H1 (cell line): Measurements from ENCODE around the gene ELOVL2. TPM values are rescaled to one million over a fixed set of nuclear protein-coding genes. Genes with fewer than 3 reads are reported as not detected.

Source experiments
- CTCF ChIA-PET: fragments of 300-600 bp; sonication (Branson Sonifier 250); formaldehyde crosslinking; loops from one replicate; lab custom pipeline; 2021; ENCODE audit not compliant: partially characterized antibody; lab: Charles Lee
- POLR2A ChIA-PET: fragments of 300-600 bp; sonication (Branson Sonifier 250); formaldehyde crosslinking; loops from one replicate; lab custom pipeline; 2021; ENCODE audit warnings: inconsistent platforms; ENCODE audit not compliant: partially characterized antibody; lab: Charles Lee
- DNase-seq, 2 experiments: peaks; one replicate each; pipeline versions ENCODE4 v3.0.0 to v3.0.0-alpha.2; 2010 to 2022; ENCODE audit warnings: low spot score in 2 of 2, low read depth in 1 of 2, mixed read lengths in 1 of 2
- FAIRE-seq: peaks from 2 replicates; lab custom pipeline; 2011; peaks lifted over from hg19 to GRCh38; lab: Jason Lieb, UNC
- H2AFZ ChIP-seq: 2 replicates; pipeline ENCODE4 v1.8.1; 2012; ENCODE audit warnings: low read length, inconsistent platforms
- H2AK5ac ChIP-seq: 2 replicates; pipeline ENCODE4 v1.6.1; 2013; ENCODE audit warnings: low read depth, low read length
- H2BK120ac ChIP-seq: replicated peaks from 2 replicates; pipeline ENCODE3; 2013; ENCODE audit warnings: low read depth, low read length, inconsistent platforms
- H2BK12ac ChIP-seq: 2 replicates; pipeline ENCODE4 v1.6.1; 2013; ENCODE audit warnings: low read depth, low read length
- H2BK15ac ChIP-seq: 2 replicates; pipeline ENCODE4 v1.6.1; 2013; ENCODE audit warnings: low read length
- H2BK20ac ChIP-seq: 2 replicates; pipeline ENCODE4 v1.6.1; 2013; ENCODE audit warnings: low read length
- H2BK5ac ChIP-seq: 2 replicates; pipeline ENCODE4 v1.6.1; 2013; ENCODE audit warnings: low read depth, low read length
- H3K14ac ChIP-seq: 2 replicates; pipeline ENCODE4 v1.6.1; 2013; ENCODE audit warnings: inconsistent platforms; ENCODE audit not compliant: insufficient read length
- H3K18ac ChIP-seq: 2 replicates; pipeline ENCODE4 v1.6.1; 2013; ENCODE audit warnings: low read length; ENCODE audit errors: extremely low read depth
- H3K23ac ChIP-seq: 2 replicates; pipeline ENCODE4 v1.6.1; 2013; ENCODE audit warnings: inconsistent platforms; ENCODE audit not compliant: insufficient read length
- H3K23me2 ChIP-seq: 2 replicates; pipeline ENCODE4 v1.6.1; 2013; ENCODE audit warnings: low read depth, low read length
- H3K27ac ChIP-seq: 2 replicates; pipeline ENCODE4 v1.6.1; 2011; ENCODE audit warnings: low read depth, low read length, inconsistent platforms
- H3K27me3 ChIP-seq, 4 experiments: replicated peaks in 1 of 4; 1 replicate in 1 of 4; 2 replicates in 3 of 4; pipeline versions ENCODE4 v1.6.1 to v1.8.1; 2011 to 2013; ENCODE audit warnings: low read length in 3 of 4, mild to moderate bottlenecking in 3 of 4, inconsistent platforms in 2 of 4, mixed read lengths in 2 of 4, moderate library complexity in 1 of 4; ENCODE audit not compliant: control insufficient read depth in 3 of 4, insufficient read depth in 3 of 4; ENCODE audit errors: extremely low read depth in 1 of 4
- H3K36me3 ChIP-seq, 4 experiments: 2 replicates each; pipeline versions ENCODE4 v1.6.1 to v1.8.1; 2011 to 2013; ENCODE audit warnings: mild to moderate bottlenecking in 4 of 4, low read length in 3 of 4, moderate library complexity in 2 of 4, control low read depth in 1 of 4, inconsistent platforms in 1 of 4; ENCODE audit not compliant: insufficient read depth in 4 of 4, control insufficient read depth in 2 of 4
- H3K4ac ChIP-seq: replicated peaks from 2 replicates; pipeline ENCODE3; 2013; ENCODE audit warnings: low read length, low read depth, mixed read lengths, inconsistent platforms; ENCODE audit not compliant: insufficient read length
- H3K4me1 ChIP-seq, 4 experiments: replicated peaks in 1 of 4; 1 replicate in 1 of 4; 2 replicates in 3 of 4; pipeline versions ENCODE4 v1.6.1 to v1.8.1; 2011 to 2013; ENCODE audit warnings: low read length in 3 of 4, inconsistent platforms in 2 of 4, mixed read lengths in 1 of 4; ENCODE audit not compliant: insufficient read depth in 4 of 4, control insufficient read depth in 3 of 4
- H3K4me2 ChIP-seq, 2 experiments: 2 replicates each; pipeline versions ENCODE4 v1.6.1 to v1.8.1; 2011 to 2013; ENCODE audit warnings: low read depth in 2 of 2, low read length in 2 of 2, control low read depth in 1 of 2, inconsistent platforms in 1 of 2, mild to moderate bottlenecking in 1 of 2; ENCODE audit not compliant: insufficient read depth in 1 of 2
- H3K4me3 ChIP-seq, 4 experiments: fragments of 200-600, 300-600 bp in 1 of 4; sonication (generic), shearing (Covaris generic), sonication (Bioruptor Twin) in 1 of 4; 2 replicates each; pipeline versions ENCODE4 v1.5.1 to v1.8.1; 2011 to 2016; ENCODE audit warnings: low read length in 4 of 4, low read depth in 3 of 4, control low read depth in 2 of 4, inconsistent platforms in 2 of 4, mild to moderate bottlenecking in 2 of 4, mixed read lengths in 1 of 4, moderate library complexity in 1 of 4; ENCODE audit not compliant: insufficient read depth in 2 of 4; ENCODE audit errors: extremely low read depth in 1 of 4
- H3K56ac ChIP-seq: replicated peaks from 2 replicates; pipeline ENCODE3; 2013; ENCODE audit warnings: low read depth, mild to moderate bottlenecking, mixed read lengths, low read length, inconsistent platforms; ENCODE audit not compliant: insufficient read length
- H3K79me1 ChIP-seq: 2 replicates; pipeline ENCODE4 v1.6.1; 2013; ENCODE audit warnings: low read depth, low read length, control low read depth
- H3K79me2 ChIP-seq, 2 experiments: 2 replicates each; pipeline versions ENCODE4 v1.6.1 to v1.8.1; 2012 to 2013; ENCODE audit warnings: low read length in 2 of 2, mild to moderate bottlenecking in 2 of 2, inconsistent platforms in 1 of 2; ENCODE audit not compliant: insufficient read depth in 2 of 2, control insufficient read depth in 1 of 2
- H3K9ac ChIP-seq, 4 experiments: replicated peaks in 1 of 4; 1 replicate in 1 of 4; 2 replicates in 3 of 4; pipeline versions ENCODE4 v1.6.1 to v1.8.1; 2011 to 2013; ENCODE audit warnings: low read depth in 3 of 4, low read length in 3 of 4, control low read depth in 2 of 4, mild to moderate bottlenecking in 2 of 4, moderate library complexity in 2 of 4, inconsistent platforms in 1 of 4; ENCODE audit errors: extremely low read depth in 1 of 4
- H3K9me3 ChIP-seq, 2 experiments: 2 replicates each; pipeline versions ENCODE4 v1.6.1 to v1.8.1; 2012 to 2013; ENCODE audit warnings: mild to moderate bottlenecking in 2 of 2, moderate library complexity in 2 of 2, control low read depth in 1 of 2, inconsistent platforms in 1 of 2, low read depth in 1 of 2, low read length in 1 of 2, mixed read lengths in 1 of 2; ENCODE audit not compliant: insufficient read depth in 2 of 2
- H4K20me1 ChIP-seq, 2 experiments: replicated peaks in 1 of 2; 2 replicates each; pipeline versions ENCODE3 to v1.8.1; 2011 to 2013; ENCODE audit warnings: inconsistent platforms in 2 of 2, low read length in 2 of 2, mild to moderate bottlenecking in 1 of 2; ENCODE audit not compliant: insufficient read depth in 2 of 2, control insufficient read depth in 1 of 2
- H4K5ac ChIP-seq: 2 replicates; pipeline ENCODE4 v1.6.1; 2013; ENCODE audit warnings: low read length, low read depth, mixed read lengths, inconsistent platforms; ENCODE audit not compliant: insufficient read length
- H4K8ac ChIP-seq: 2 replicates; pipeline ENCODE4 v1.8.0; 2013; ENCODE audit warnings: mild to moderate bottlenecking, moderate library complexity, low read length, inconsistent platforms; ENCODE audit not compliant: insufficient read depth; ENCODE audit errors: extremely low read depth
- H4K91ac ChIP-seq: replicated peaks from 2 replicates; pipeline ENCODE3; 2013; ENCODE audit warnings: low read length, mixed read lengths, inconsistent platforms; ENCODE audit not compliant: insufficient read length
- BRCA1 ChIP-seq: IDR thresholded peaks from 2 replicates; pipeline ENCODE4 v1.6.1; 2012; ENCODE audit warnings: low read depth, low read length, improper control_type of control experiment
- RAD21 ChIP-seq, 2 experiments: IDR thresholded peaks in 1 of 2; conservative IDR thresholded peaks in 1 of 2; 2 replicates each; pipeline ENCODE4 v1.6.1; 2011; ENCODE audit warnings: low read depth in 2 of 2, low read length in 2 of 2, improper control_type of control experiment in 1 of 2, inconsistent platforms in 1 of 2, mild to moderate bottlenecking in 1 of 2, moderate library complexity in 1 of 2
- WGBS, 2 experiments: shearing (Covaris generic) in 1 of 2; methylation state at CpG; one replicate each; pipeline versions ENCODE4 v1.1.6 to v1.1.7; 2013 to 2015; ENCODE audit warnings: low lambda C conversion rate in 2 of 2, mixed read lengths in 2 of 2, inconsistent platforms in 1 of 2, low coverage in 1 of 2, missing lambda C conversion rate in 1 of 2; ENCODE audit not compliant: insufficient replicate concordance in 2 of 2, insufficient coverage in 1 of 2, insufficient read length in 1 of 2; ENCODE audit errors: extremely low coverage in 1 of 2, missing lambda C conversion rate in 1 of 2; 5-methylcytosine and 5-hydroxymethylcytosine counted together
- polyA plus RNA-seq, 7 experiments: library from polyadenylated mRNA; depleted of rRNA in 3 of 7; stranded (reverse) in 5 of 7; unstranded in 2 of 7; fragments of >200 nt in 5 of 7; fragments of 200-250 nt in 2 of 7; gene quantifications; 1 replicate in 5 of 7; 2 replicates in 1 of 7; 4 replicates in 1 of 7; pipeline versions ENCODE4 v1.2.1 to v1.2.3, GENCODE V29; 2011 to 2013; ENCODE audit warnings: missing spikeins in 2 of 7, mixed read lengths in 2 of 7
- total RNA-seq: library from RNA; stranded (reverse); fragmentation: NEBNext Ultra II Directional; extraction: Animal tissue kit (Norgen Biotek cat#: 25700); gene quantifications from 2 replicates; pipeline ENCODE4 v1.2.1, GENCODE V29; 2021
- TF ChIP-seq, protein P1 (sequence below), 3 experiments: IDR thresholded peaks; 1 replicate in 2 of 3; 2 replicates in 1 of 3; pipeline versions ENCODE4 v1.5.1 to v1.6.1; 2011; ENCODE audit warnings: low read length in 3 of 3, mild to moderate bottlenecking in 3 of 3, inconsistent platforms in 2 of 3, low read depth in 1 of 3, moderate library complexity in 1 of 3; ENCODE audit not compliant: insufficient read depth in 1 of 3; ENCODE audit errors: control extremely low read depth in 1 of 3

The ELOVL2 gene
- total and polyA plus RNA-seq, 2 of the 8 experiments (the other 6 are each of a cell fraction or from before 2014, with no cell fraction given): 0.42 to 0.89 TPM

DNA sequence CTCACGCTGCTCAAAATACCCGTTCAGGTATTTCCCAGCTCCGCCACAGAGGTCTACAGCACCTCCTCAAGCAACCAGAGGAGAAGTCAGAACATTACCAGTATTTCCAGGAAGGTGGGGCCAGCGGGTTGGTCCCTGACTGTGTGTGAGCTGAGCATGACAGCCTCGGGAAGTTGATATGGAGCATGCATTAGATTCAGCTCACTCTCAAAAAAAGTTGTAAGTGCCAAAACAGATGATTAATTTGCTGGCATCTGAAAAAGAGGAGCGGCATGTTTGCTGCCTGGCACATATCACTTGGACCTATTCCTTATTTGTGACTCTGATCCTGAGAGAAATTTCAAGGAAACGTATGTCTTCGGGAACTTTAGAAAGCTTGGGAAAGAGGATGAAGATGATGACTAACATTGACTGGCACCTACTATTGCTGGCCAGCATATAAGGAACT lies 32.3 kb downstream of the ELOVL2 start:
- Histone ChIP-seq H3K9ac (no peak overlapping the region), H2BK120ac (no peak overlapping the region), H2AFZ (no peak overlapping the region), H3K4me1 (peaks cover 0 to 11% (median 0%) of the 10 kb centered on the region in 4 experiments; a peak in 4 of 7 replicates), H3K4me3 (no peak overlapping the region), H2BK5ac (no peak overlapping the region), H4K8ac (no peak overlapping the region), H3K79me1 (no peaks in the 10 kb centered on the region), H3K14ac (no peak overlapping the region), H2BK20ac (no peak overlapping the region), H3K23ac (no peak overlapping the region), H2BK15ac (no peak overlapping the region), H4K91ac (no peak overlapping the region), H3K4ac (no peak overlapping the region), H2BK12ac (no peak overlapping the region), H3K36me3 (no peaks in the 10 kb centered on the region), H4K20me1 (no peaks in the 10 kb centered on the region), H3K56ac (no peak overlapping the region), H2AK5ac (no peak overlapping the region), H3K27ac (no peak overlapping the region), H3K23me2 (no peaks in the 10 kb centered on the region), H3K18ac (no peak overlapping the region), H3K9me3 (no peaks in the 10 kb centered on the region), H3K27me3 (no peaks in the 10 kb centered on the region), H3K79me2 (no peaks in the 10 kb centered on the region), H3K4me2 (no peak overlapping the region), H4K5ac (no peak overlapping the region)
- POLR2A ChIA-PET: no interaction called here
- FAIRE-seq (no peak), DNase-seq (no peak)
- WGBS, 2 experiments: 65% methylated on average over 8 of the region's 8 CpGs; no CpG with 5 or more reads in 1 of the 2 experiments
- TF ChIP-seq BRCA1: no peak
- TF ChIP-seq, protein P1, sequence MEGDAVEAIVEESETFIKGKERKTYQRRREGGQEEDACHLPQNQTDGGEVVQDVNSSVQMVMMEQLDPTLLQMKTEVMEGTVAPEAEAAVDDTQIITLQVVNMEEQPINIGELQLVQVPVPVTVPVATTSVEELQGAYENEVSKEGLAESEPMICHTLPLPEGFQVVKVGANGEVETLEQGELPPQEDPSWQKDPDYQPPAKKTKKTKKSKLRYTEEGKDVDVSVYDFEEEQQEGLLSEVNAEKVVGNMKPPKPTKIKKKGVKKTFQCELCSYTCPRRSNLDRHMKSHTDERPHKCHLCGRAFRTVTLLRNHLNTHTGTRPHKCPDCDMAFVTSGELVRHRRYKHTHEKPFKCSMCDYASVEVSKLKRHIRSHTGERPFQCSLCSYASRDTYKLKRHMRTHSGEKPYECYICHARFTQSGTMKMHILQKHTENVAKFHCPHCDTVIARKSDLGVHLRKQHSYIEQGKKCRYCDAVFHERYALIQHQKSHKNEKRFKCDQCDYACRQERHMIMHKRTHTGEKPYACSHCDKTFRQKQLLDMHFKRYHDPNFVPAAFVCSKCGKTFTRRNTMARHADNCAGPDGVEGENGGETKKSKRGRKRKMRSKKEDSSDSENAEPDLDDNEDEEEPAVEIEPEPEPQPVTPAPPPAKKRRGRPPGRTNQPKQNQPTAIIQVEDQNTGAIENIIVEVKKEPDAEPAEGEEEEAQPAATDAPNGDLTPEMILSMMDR (IDR thresholded peaks at IDR 0.05; ENCODE audit: control extremely low read depth in 1 of 3, insufficient read depth in 1 of 3, low read depth in 1 of 3, low read length in 3 of 3): peak in 2 of 3 experiments; percentile 17 to 41; a peak in 3 of 4 replicates
- TF ChIP-seq RAD21 (IDR thresholded peaks at IDR 0.05 in 1 of 2, conservative IDR thresholded peaks at IDR 0.05 in 1 of 2; ENCODE audit: low read depth in 2 of 2, low read length in 2 of 2): peak in 1 of 2 experiments; percentile 47; a peak in 2 of 4 replicates
- CTCF ChIA-PET: interaction anchor here (0.7 to 1.8 kb wide), 14 partner anchors 10 to 79 kb away, joined by 3 to 25 read pairs (median 4); no protein-coding TSS in a partner anchor
